Osteoblast (primary cell): ENCODE measurements around the gene LCLAT1. TPM values are rescaled to one million over a fixed set of nuclear protein-coding genes. Genes with fewer than 3 reads are reported as not detected.
A peak's percentile ranks its signal among the peaks of the same experiment; 100 is the strongest.

ENCODE experiments used
- DNase-seq: peaks from one replicate; pipeline ENCODE4 v3.0.0; 2011; ENCODE audit warnings: low spot score, mixed read lengths; ENCODE audit not compliant: insufficient read length; ENCODE audit errors: missing footprints
- H2AFZ ChIP-seq: 2 replicates; pipeline ENCODE4 v1.6.0; 2011; ENCODE audit warnings: mild to moderate bottlenecking, low read length
- H3K27ac ChIP-seq: 2 replicates; pipeline ENCODE4 v1.5.1; 2011; ENCODE audit warnings: mild to moderate bottlenecking, low read depth, low read length, moderate library complexity
- H3K27me3 ChIP-seq: 2 replicates; pipeline ENCODE4 v1.6.0; 2012; ENCODE audit warnings: mild to moderate bottlenecking, control low read depth, inconsistent platforms, low read length, moderate library complexity; ENCODE audit not compliant: insufficient read depth
- H3K36me3 ChIP-seq: 2 replicates; pipeline ENCODE4 v1.5.1; 2011; ENCODE audit warnings: mild to moderate bottlenecking, low read length, control low read depth, moderate library complexity; ENCODE audit not compliant: insufficient read depth
- H3K4me1 ChIP-seq: 2 replicates; pipeline ENCODE4 v1.5.1; 2011; ENCODE audit warnings: mild to moderate bottlenecking, low read length, control low read depth, moderate library complexity; ENCODE audit not compliant: insufficient read depth
- H3K4me2 ChIP-seq: 2 replicates; pipeline ENCODE4 v1.6.0; 2011; ENCODE audit warnings: mild to moderate bottlenecking, low read length; ENCODE audit not compliant: insufficient read depth
- H3K4me3 ChIP-seq: fragments of 200-600 bp; sonication (generic); 3 replicates; pipeline ENCODE4 v1.5.1; 2012; ENCODE audit warnings: mild to moderate bottlenecking, low read length, inconsistent platforms; ENCODE audit not compliant: insufficient read depth
- H3K79me2 ChIP-seq: 2 replicates; pipeline ENCODE4 v1.6.0; 2012; ENCODE audit warnings: mild to moderate bottlenecking, low read length, control low read depth, inconsistent platforms; ENCODE audit not compliant: insufficient read depth
- H3K9me3 ChIP-seq: 2 replicates; pipeline ENCODE4 v1.5.1; 2011; ENCODE audit warnings: low read depth, low read length, control low read depth
- H4K20me1 ChIP-seq: 2 replicates; pipeline ENCODE4 v1.6.0; 2012; ENCODE audit warnings: mild to moderate bottlenecking, low read length, control low read depth; ENCODE audit not compliant: insufficient read depth
- CTCF ChIP-seq: IDR thresholded peaks from 2 replicates; pipeline ENCODE4 v1.5.1; 2011; ENCODE audit warnings: mild to moderate bottlenecking, low read depth, low read length, moderate library complexity; ENCODE audit errors: extremely low read depth
- total RNA-seq: library from RNA; depleted of rRNA; stranded (reverse); fragments of >200 nt; gene quantifications from 2 replicates; pipeline ENCODE4 v1.2.3, GENCODE V29; 2012

Gene LCLAT1
- total RNA-seq, 1 donor: 29.7 TPM

GRCh38 chr2:30684996-30685395 is 237.9 kb downstream of the LCLAT1 start:
- TF ChIP-seq CTCF: no peak
- Histone ChIP-seq H3K36me3 (no peaks in the 10 kb centered on the region), H3K9me3 (no peaks in the 10 kb centered on the region), H3K4me3 (no peak overlapping the region), H3K27ac (no peak overlapping the region), H3K79me2 (no peaks in the 10 kb centered on the region), H3K27me3 (no peaks in the 10 kb centered on the region), H3K4me1 (no peaks in the 10 kb centered on the region), H3K4me2 (no peak overlapping the region), H4K20me1 (no peaks in the 10 kb centered on the region), H2AFZ (no peak overlapping the region)
- DNase-seq: no peak

GRCh38 chr2:30686000-30686399 is 239.0 kb downstream of the LCLAT1 start:
- Histone ChIP-seq H3K27ac (no peak overlapping the region), H3K4me2 (no peak overlapping the region), H3K9me3 (no peaks in the 10 kb centered on the region), H3K36me3 (no peaks in the 10 kb centered on the region), H3K79me2 (no peaks in the 10 kb centered on the region), H4K20me1 (no peaks in the 10 kb centered on the region), H3K4me1 (no peaks in the 10 kb centered on the region), H3K4me3 (no peak overlapping the region), H3K27me3 (no peaks in the 10 kb centered on the region), H2AFZ (no peak overlapping the region)
- DNase-seq: no peak
- peak; percentile 31 for TF ChIP-seq CTCF

GRCh38 chr2:30686669-30687068 is 239.6 kb downstream of the LCLAT1 start:
- no peak for TF ChIP-seq CTCF
- Histone ChIP-seq H3K4me1 (no peaks in the 10 kb centered on the region), H3K9me3 (no peaks in the 10 kb centered on the region), H3K27ac (no peak overlapping the region), H4K20me1 (no peaks in the 10 kb centered on the region), H3K79me2 (no peaks in the 10 kb centered on the region), H3K4me3 (no peak overlapping the region), H3K4me2 (no peak overlapping the region), H2AFZ (no peak overlapping the region), H3K36me3 (no peaks in the 10 kb centered on the region), H3K27me3 (no peaks in the 10 kb centered on the region)
- no peak for DNase-seq

GRCh38 chr2:30688956-30689401 is 241.9 kb downstream of the LCLAT1 start:
- H3K4me1 ChIP-seq: no peaks in the 10 kb centered on the region
- H3K4me3 ChIP-seq: no peak overlapping the region
- no peak overlapping the region for H2AFZ ChIP-seq
- no peak for TF ChIP-seq CTCF
- H3K36me3 ChIP-seq: no peaks in the 10 kb centered on the region
- H3K27ac ChIP-seq: no peak overlapping the region
- no peaks in the 10 kb centered on the region for H3K27me3 ChIP-seq
- H3K79me2 ChIP-seq: no peaks in the 10 kb centered on the region
- no peak for DNase-seq
- no peak overlapping the region for H3K4me2 ChIP-seq
- H4K20me1 ChIP-seq: no peaks in the 10 kb centered on the region
- no peaks in the 10 kb centered on the region for H3K9me3 ChIP-seq
